GM23338 (cell line): ENCODE data around the gene DDTL. TPM values are rescaled to one million over a fixed set of nuclear protein-coding genes. Genes with fewer than 3 reads are reported as not detected.

Experiments
- ATAC-seq: fragments of 200-7000 bp; cut with Tn5 transposase; 3 replicates; pipeline ENCODE4 v1.9.1; 2020
- DNase-seq: peaks from one replicate; pipeline ENCODE4 v3.0.0-alpha.2; 2015; ENCODE audit warnings: low spot score
- H2AFZ ChIP-seq: fragments of 200-600 bp; sonication (generic); 2 replicates; pipeline ENCODE4 v1.8.0; 2016; ENCODE audit warnings: antibody characterized with exemption, mild to moderate bottlenecking, moderate library complexity
- H3F3A ChIP-seq: fragments of 200-600 bp; sonication (generic); replicated peaks from 2 replicates; pipeline ENCODE4 v1.8.0; 2017; ENCODE audit warnings: antibody characterized with exemption, mixed run types, low read depth
- H3K27ac ChIP-seq: fragments of 200-600 bp; sonication (generic); 2 replicates; pipeline ENCODE4 v1.6.1; 2016; ENCODE audit warnings: low read depth
- H3K27me3 ChIP-seq: fragments of 200-600 bp; sonication (generic); 2 replicates; pipeline ENCODE4 v1.8.0; 2016; ENCODE audit warnings: mild to moderate bottlenecking, mixed run types, moderate library complexity; ENCODE audit not compliant: insufficient read depth
- H3K36me3 ChIP-seq: fragments of 200-600 bp; sonication (generic); 2 replicates; pipeline ENCODE4 v1.8.0; 2016; ENCODE audit warnings: mild to moderate bottlenecking; ENCODE audit not compliant: insufficient read depth
- H3K4me1 ChIP-seq: fragments of 200-600 bp; sonication (generic); 2 replicates; pipeline ENCODE4 v1.8.0; 2016; ENCODE audit warnings: mild to moderate bottlenecking, moderate library complexity; ENCODE audit not compliant: insufficient read depth
- H3K4me2 ChIP-seq: fragments of 200-600 bp; sonication (generic); 2 replicates; pipeline ENCODE4 v1.7.1; 2017; ENCODE audit warnings: mixed run types
- H3K4me3 ChIP-seq: fragments of 200-600 bp; sonication (generic); 2 replicates; pipeline ENCODE4 v1.6.1; 2016; ENCODE audit warnings: mixed run types
- H3K79me2 ChIP-seq: fragments of 200-600 bp; sonication (generic); replicated peaks from 2 replicates; pipeline ENCODE4 v1.8.0; 2017; ENCODE audit warnings: mild to moderate bottlenecking; ENCODE audit not compliant: insufficient read depth
- H3K9me2 ChIP-seq: fragments of 200-600 bp; sonication (generic); 2 replicates; pipeline ENCODE4 v1.8.0; 2017; ENCODE audit not compliant: insufficient read depth
- H4K20me1 ChIP-seq: fragments of 200-600 bp; sonication (generic); replicated peaks from 2 replicates; pipeline ENCODE4 v1.8.0; 2017; ENCODE audit warnings: mild to moderate bottlenecking; ENCODE audit not compliant: insufficient read depth
- H3K27ac Mint-ChIP-seq: 2 replicates; pipeline ENCODE4 v1.8.0; 2020; ENCODE audit warnings: inconsistent platforms, mild to moderate bottlenecking, moderate library complexity, mixed read lengths
- H3K27me3 Mint-ChIP-seq: 3 replicates; pipeline ENCODE4 v1.8.0; 2022; ENCODE audit warnings: low read depth, mild to moderate bottlenecking, moderate library complexity, mixed read lengths, inconsistent platforms; ENCODE audit not compliant: insufficient read depth, poor library complexity
- H3K36me3 Mint-ChIP-seq: 3 replicates; pipeline ENCODE4 v1.8.0; 2021; ENCODE audit warnings: low read depth, mild to moderate bottlenecking, inconsistent platforms, moderate library complexity, mixed read lengths
- H3K4me1 Mint-ChIP-seq: 3 replicates; pipeline ENCODE4 v1.8.0; 2020; ENCODE audit warnings: mild to moderate bottlenecking, inconsistent platforms, mixed read lengths
- H3K4me3 Mint-ChIP-seq: 3 replicates; pipeline ENCODE4 v1.8.0; 2021; ENCODE audit warnings: moderate library complexity, mild to moderate bottlenecking, inconsistent platforms, mixed read lengths
- H3K9me3 Mint-ChIP-seq: 3 replicates; pipeline ENCODE4 v1.8.0; 2020; ENCODE audit warnings: moderate library complexity, mild to moderate bottlenecking, inconsistent platforms, mixed read lengths
- CREB1 ChIP-seq: fragments of 250-450 bp; sonication (Bioruptor Pico); IDR thresholded peaks from 2 replicates; pipeline ENCODE4 v1.5.0; 2020; ENCODE audit warnings: low read depth, mild to moderate bottlenecking, moderate library complexity
- CTCF ChIP-seq, 2 experiments: fragments of 200-600 bp in 1 of 2; sonication (generic) in 1 of 2; conservative IDR thresholded peaks; 2 replicates each; pipeline versions ENCODE4 v1.5.1 to v1.6.1; 2016 to 2017; ENCODE audit warnings: antibody characterized with exemption in 2 of 2, low read depth in 2 of 2, mild to moderate bottlenecking in 2 of 2, moderate library complexity in 1 of 2
- ETS1 ChIP-seq: IDR thresholded peaks from 2 replicates; pipeline ENCODE4 v1.6.1; 2016; ENCODE audit warnings: antibody characterized with exemption
- EZH2 ChIP-seq: fragments of 200-600 bp; sonication (generic); IDR thresholded peaks from one replicate; pipeline ENCODE4 v1.8.0; 2017; ENCODE audit warnings: antibody characterized with exemption, mild to moderate bottlenecking, low read depth; ENCODE audit not compliant: unreplicated experiment
- EZH2phosphoT487 ChIP-seq: fragments of 200-600 bp; sonication (generic); IDR thresholded peaks from one replicate; pipeline ENCODE4 v1.8.1; 2018; ENCODE audit warnings: antibody characterized with exemption; ENCODE audit not compliant: unreplicated experiment
- JUNB ChIP-seq: IDR thresholded peaks from one replicate; pipeline ENCODE4 v1.6.1; 2016; ENCODE audit warnings: antibody characterized with exemption; ENCODE audit not compliant: unreplicated experiment
- NANOG ChIP-seq: IDR thresholded peaks from 2 replicates; pipeline ENCODE4 v1.6.1; 2016; ENCODE audit warnings: antibody characterized with exemption, borderline replicate concordance
- POLR2AphosphoS5 ChIP-seq: IDR thresholded peaks from 2 replicates; pipeline ENCODE4 v1.6.1; 2016; ENCODE audit warnings: antibody characterized with exemption, low read depth
- REST ChIP-seq: IDR thresholded peaks from one replicate; pipeline ENCODE4 v1.6.1; 2018; ENCODE audit warnings: antibody characterized with exemption; ENCODE audit not compliant: unreplicated experiment
- STAT1 ChIP-seq: IDR thresholded peaks from one replicate; pipeline ENCODE4 v1.6.1; 2016; ENCODE audit warnings: antibody characterized with exemption; ENCODE audit not compliant: unreplicated experiment
- ZNF114 ChIP-seq: fragments of 250-450 bp; sonication (Bioruptor Pico); IDR thresholded peaks from 2 replicates; pipeline ENCODE4 v1.5.0; 2020; ENCODE audit warnings: mild to moderate bottlenecking, moderate library complexity
- ZNF331 ChIP-seq: fragments of 250-450 bp; sonication (Bioruptor Pico); IDR thresholded peaks from 2 replicates; pipeline ENCODE4 v1.5.0; 2020; ENCODE audit warnings: low read depth, mild to moderate bottlenecking, moderate library complexity
- ZNF462 ChIP-seq: fragments of 250-450 bp; sonication (Bioruptor Pico); IDR thresholded peaks from 2 replicates; pipeline ENCODE4 v1.5.0; 2020; ENCODE audit warnings: mild to moderate bottlenecking, moderate library complexity
- polyA plus RNA-seq: library from polyadenylated mRNA; unstranded; fragments of >200 nt; fragmentation: Nextera tagmentation; extraction: Ambion mirVana; gene quantifications from 2 replicates; pipeline ENCODE4 v1.2.1, GENCODE V29; 2016
- total RNA-seq: library from RNA; depleted of rRNA; stranded (reverse); fragments of >200 nt; shearing (Covaris generic); gene quantifications from 2 replicates; pipeline ENCODE4 v1.2.3, GENCODE V29; 2014

DDTL gene
- total and polyA plus RNA-seq, 2 experiments from 2014 or later: 2.1 to 3.7 TPM

- Histone ChIP-seq H3F3A (no peaks in the 10 kb centered on the region), H2AFZ (no peak overlapping the region), H4K20me1 (no peaks in the 10 kb centered on the region), H3K27me3 (no peaks in the 10 kb centered on the region), H3K4me1 (no peaks in the 10 kb centered on the region), H3K9me2 (no peaks in the 10 kb centered on the region), H3K36me3 (no peaks in the 10 kb centered on the region), H3K27ac (no peak overlapping the region), H3K4me3 (no peak overlapping the region), H3K79me2 (no peaks in the 10 kb centered on the region), H3K4me2 (no peak overlapping the region)
- Mint-ChIP-seq H3K27me3 (peaks cover 1% of the 10 kb centered on the region), H3K27ac (no peak overlapping the region), H3K36me3 (no peaks in the 10 kb centered on the region), H3K9me3 (no peaks in the 10 kb centered on the region), H3K4me3 (no peak overlapping the region), H3K4me1 (no peaks in the 10 kb centered on the region)
- no peak for TF ChIP-seq EZH2phosphoT487
- no peak for TF ChIP-seq ZNF462 (CRISPR knock-in tag)
- no peak for TF ChIP-seq ZNF114 (CRISPR knock-in tag)
- TF ChIP-seq POLR2AphosphoS5: no peak
- TF ChIP-seq NANOG: no peak
- TF ChIP-seq ETS1: no peak
- no peak for TF ChIP-seq JUNB
- no peak for TF ChIP-seq EZH2
- TF ChIP-seq STAT1: no peak
- no peak for TF ChIP-seq CREB1 (CRISPR knock-in tag)
- no peak for TF ChIP-seq CTCF (conservative IDR thresholded peaks at IDR 0.05; ENCODE audit: low read depth in 2 of 2)
- TF ChIP-seq REST: no peak
- TF ChIP-seq ZNF331 (CRISPR knock-in tag): no peak
- ATAC-seq (no peak), DNase-seq (no peak)
Observed at GRCh38 chr22:23939017-23939357, 27.7 kb upstream of the DDTL start.
